ENCODE data around the gene CPXM2. TPM values are rescaled to one million over a fixed set of nuclear protein-coding genes. Genes with fewer than 3 reads are reported as not detected.

CPXM2 gene
- total and polyA plus RNA-seq, 2 donors (not counting 1 experiment from before 2014, with no cell fraction given): not detected

DNA sequence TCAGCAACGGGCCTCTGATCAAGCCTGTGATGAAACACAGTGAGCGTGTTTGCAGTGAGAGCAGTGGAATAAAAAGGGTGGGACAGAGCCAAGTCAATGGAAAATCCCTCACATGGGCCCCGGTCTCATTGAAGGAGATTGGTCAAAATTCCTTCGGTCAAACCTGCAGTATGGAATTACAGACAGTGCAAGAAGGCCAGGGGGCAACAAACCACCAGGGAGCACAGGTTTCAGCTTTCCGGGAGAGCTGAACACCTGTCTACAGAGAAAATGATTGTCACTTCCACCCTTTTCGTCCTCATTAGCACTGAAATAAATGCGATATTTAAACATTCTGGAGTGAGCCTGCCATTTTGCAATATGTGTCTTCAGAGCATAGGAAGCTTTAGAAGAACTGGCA lies 132.6 kb downstream of the CPXM2 start:
- H3K4me1 Mint-ChIP-seq: no peaks in the 10 kb centered on the region
- DNase-seq (no peak), ATAC-seq (ENCODE audit: low read depth) (no peak)
- H3K4me2 ChIP-seq (replicated peaks; ENCODE audit: low read depth, low read length, poor library complexity, severe bottlenecking): no peak overlapping the region
- no peak for TF ChIP-seq EZH2 (IDR thresholded peaks at IDR 0.05; ENCODE audit: borderline replicate concordance, insufficient read depth, low read depth, low read length, poor library complexity, severe bottlenecking)
- TF ChIP-seq, protein P1, sequence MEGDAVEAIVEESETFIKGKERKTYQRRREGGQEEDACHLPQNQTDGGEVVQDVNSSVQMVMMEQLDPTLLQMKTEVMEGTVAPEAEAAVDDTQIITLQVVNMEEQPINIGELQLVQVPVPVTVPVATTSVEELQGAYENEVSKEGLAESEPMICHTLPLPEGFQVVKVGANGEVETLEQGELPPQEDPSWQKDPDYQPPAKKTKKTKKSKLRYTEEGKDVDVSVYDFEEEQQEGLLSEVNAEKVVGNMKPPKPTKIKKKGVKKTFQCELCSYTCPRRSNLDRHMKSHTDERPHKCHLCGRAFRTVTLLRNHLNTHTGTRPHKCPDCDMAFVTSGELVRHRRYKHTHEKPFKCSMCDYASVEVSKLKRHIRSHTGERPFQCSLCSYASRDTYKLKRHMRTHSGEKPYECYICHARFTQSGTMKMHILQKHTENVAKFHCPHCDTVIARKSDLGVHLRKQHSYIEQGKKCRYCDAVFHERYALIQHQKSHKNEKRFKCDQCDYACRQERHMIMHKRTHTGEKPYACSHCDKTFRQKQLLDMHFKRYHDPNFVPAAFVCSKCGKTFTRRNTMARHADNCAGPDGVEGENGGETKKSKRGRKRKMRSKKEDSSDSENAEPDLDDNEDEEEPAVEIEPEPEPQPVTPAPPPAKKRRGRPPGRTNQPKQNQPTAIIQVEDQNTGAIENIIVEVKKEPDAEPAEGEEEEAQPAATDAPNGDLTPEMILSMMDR (IDR thresholded peaks at IDR 0.05): no peak
- H3K4me1 ChIP-seq (ENCODE audit: control insufficient read depth in 2 of 2, insufficient read depth in 2 of 2, low read length in 2 of 2): no peaks in the 10 kb centered on the region
- H3K4me3 Mint-ChIP-seq: no peak overlapping the region
- H3K4me3 ChIP-seq (ENCODE audit: control extremely low read depth in 1 of 5, extremely low read depth in 1 of 5, insufficient read depth in 1 of 5, low read depth in 2 of 5, low read length in 4 of 5): no peak overlapping the region
- no peak overlapping the region for H3K9ac ChIP-seq (ENCODE audit: low read length)
- no peak overlapping the region for H2AFZ ChIP-seq (ENCODE audit: insufficient read depth, low read depth, low read length, poor library complexity, severe bottlenecking)
- ChIA-PET CTCF (no interaction called here), POLR2A (no interaction called here)
- intact Hi-C loops (cut with micrococcal nuclease): no loop called here
- peaks cover 26% of the 10 kb centered on the region for H3K27me3 Mint-ChIP-seq
- no peaks in the 10 kb centered on the region for H3K9me3 Mint-ChIP-seq (ENCODE audit: insufficient read depth)
- H4K20me1 ChIP-seq (ENCODE audit: control insufficient read depth, insufficient read depth, low read length, poor library complexity, severe bottlenecking): no peaks in the 10 kb centered on the region
- H3K27ac ChIP-seq (ENCODE audit: low read length in 2 of 2): no peak overlapping the region
- peaks cover 0 to 8% (median 0%) of the 10 kb centered on the region in 3 donors for H3K9me3 ChIP-seq (ENCODE audit: control extremely low read depth in 1 of 3, control insufficient read depth in 2 of 3, insufficient read depth in 1 of 3, low read length in 2 of 3)
- H3K36me3 ChIP-seq (replicated peaks in 1 of 2; ENCODE audit: control extremely low read depth in 1 of 2, control insufficient read depth in 1 of 2, extremely low read depth in 1 of 2, insufficient read depth in 2 of 2, low read length in 1 of 2): no peaks in the 10 kb centered on the region
- H3K79me2 ChIP-seq (ENCODE audit: control insufficient read depth, insufficient read depth, low read length): no peaks in the 10 kb centered on the region
- 95% methylated on average over 6 of the region's 7 CpGs for WGBS (ENCODE audit: insufficient coverage)
- no peak overlapping the region for H3K27ac Mint-ChIP-seq
- H3K27me3 ChIP-seq (replicated peaks in 1 of 4; ENCODE audit: control extremely low read depth in 1 of 4, control insufficient read depth in 3 of 4, insufficient read depth in 4 of 4, low read length in 3 of 4): peaks cover 0 to 3% (median 0%) of the 10 kb centered on the region in 4 experiments

DNA sequence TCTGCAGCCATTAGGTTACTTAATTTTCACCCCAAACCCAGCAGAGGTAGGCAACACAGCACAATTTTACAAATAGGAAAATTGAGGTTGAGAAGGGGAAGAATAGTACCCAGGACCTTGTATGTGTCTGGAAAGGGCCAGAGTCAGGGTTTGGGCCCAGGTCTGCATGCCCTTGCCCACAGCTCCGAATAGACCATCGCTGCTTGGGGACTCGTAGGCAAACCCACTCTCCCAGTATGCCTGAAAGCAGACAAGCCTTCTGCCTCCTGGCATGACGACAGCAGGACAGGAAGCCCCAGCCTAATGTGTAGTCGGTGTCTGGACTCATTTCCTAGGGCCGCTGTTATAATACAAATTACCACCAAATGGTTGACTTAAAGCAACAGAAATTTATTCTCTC lies 133.8 kb downstream of the CPXM2 start:
- Histone ChIP-seq H3K27me3 (replicated peaks in 1 of 4; ENCODE audit: control extremely low read depth in 1 of 4, control insufficient read depth in 3 of 4, insufficient read depth in 4 of 4, low read length in 3 of 4) (peaks cover 0 to 3% (median 0%) of the 10 kb centered on the region in 4 experiments), H4K20me1 (ENCODE audit: control insufficient read depth, insufficient read depth, low read length, poor library complexity, severe bottlenecking) (no peaks in the 10 kb centered on the region), H3K4me1 (ENCODE audit: control insufficient read depth in 2 of 2, insufficient read depth in 2 of 2, low read length in 2 of 2) (no peaks in the 10 kb centered on the region), H3K4me3 (ENCODE audit: control extremely low read depth in 1 of 5, extremely low read depth in 1 of 5, insufficient read depth in 1 of 5, low read depth in 2 of 5, low read length in 4 of 5) (no peak overlapping the region), H3K36me3 (replicated peaks in 1 of 2; ENCODE audit: control extremely low read depth in 1 of 2, control insufficient read depth in 1 of 2, extremely low read depth in 1 of 2, insufficient read depth in 2 of 2, low read length in 1 of 2) (no peaks in the 10 kb centered on the region), H3K79me2 (ENCODE audit: control insufficient read depth, insufficient read depth, low read length) (no peaks in the 10 kb centered on the region), H2AFZ (ENCODE audit: insufficient read depth, low read depth, low read length, poor library complexity, severe bottlenecking) (no peak overlapping the region), H3K9me3 (ENCODE audit: control extremely low read depth in 1 of 3, control insufficient read depth in 2 of 3, insufficient read depth in 1 of 3, low read length in 2 of 3) (peaks cover 0 to 12% (median 0%) of the 10 kb centered on the region in 3 donors), H3K9ac (ENCODE audit: low read length) (no peak overlapping the region), H3K4me2 (replicated peaks; ENCODE audit: low read depth, low read length, poor library complexity, severe bottlenecking) (no peak overlapping the region), H3K27ac (ENCODE audit: low read length in 2 of 2) (no peak overlapping the region)
- POLR2A ChIA-PET: no interaction called here
- H3K9me3 Mint-ChIP-seq (ENCODE audit: insufficient read depth): no peaks in the 10 kb centered on the region
- H3K27ac Mint-ChIP-seq: no peak overlapping the region
- H3K4me3 Mint-ChIP-seq: no peak overlapping the region
- no peaks in the 10 kb centered on the region for H3K4me1 Mint-ChIP-seq
- peaks cover 19% of the 10 kb centered on the region for H3K27me3 Mint-ChIP-seq
- WGBS (ENCODE audit: insufficient coverage): 67% methylated on average over 6 of the region's 6 CpGs
- ATAC-seq (ENCODE audit: low read depth) (no peak), DNase-seq (no peak)
- no peak for TF ChIP-seq EZH2 (IDR thresholded peaks at IDR 0.05; ENCODE audit: borderline replicate concordance, insufficient read depth, low read depth, low read length, poor library complexity, severe bottlenecking)
- TF ChIP-seq, protein P1 (IDR thresholded peaks at IDR 0.05): no peak
- intact Hi-C loops (cut with micrococcal nuclease): no loop called here
- CTCF ChIA-PET: no interaction called here
